Esophagus squamous epithelium (tissue), 5 donors: ENCODE data around the gene RNF208. TPM values are rescaled to one million over a fixed set of nuclear protein-coding genes. Genes with fewer than 3 reads are reported as not detected.

Experiments used
- DNase-seq: peaks from one replicate; lab custom pipeline; 2025; lab: John Stamatoyannopoulos, UW
- H3K27ac ChIP-seq, 4 donors: fragments of 200-600 bp; sonication (generic); one replicate each; pipeline ENCODE4 v1.5.1; 2016 to 2019; ENCODE audit warnings: mild to moderate bottlenecking in 1 of 4
- H3K27me3 ChIP-seq, 4 donors: fragments of 200-600 bp; sonication (generic); 1 replicate in 3 of 4; 2 replicates in 1 of 4; pipeline versions ENCODE4 v1.5.1 to v1.6.0; 2017 to 2021; ENCODE audit warnings: antibody characterized with exemption in 1 of 4
- H3K36me3 ChIP-seq, 3 donors: fragments of 200-600 bp; sonication (generic); one replicate each; pipeline ENCODE4 v1.5.1; 2016 to 2019
- H3K4me1 ChIP-seq, 3 donors: fragments of 200-600 bp; sonication (generic); one replicate each; pipeline ENCODE4 v1.5.1; 2017 to 2019
- H3K4me3 ChIP-seq, 4 donors: fragments of 200-600 bp; sonication (generic); 1 replicate in 3 of 4; 2 replicates in 1 of 4; pipeline ENCODE4 v1.5.1; 2016 to 2019; ENCODE audit warnings: mild to moderate bottlenecking in 2 of 4, moderate library complexity in 1 of 4
- H3K9me3 ChIP-seq, 3 donors: fragments of 200-600 bp; sonication (generic); one replicate each; pipeline ENCODE4 v1.5.1; 2016 to 2019
- POLR2A ChIP-seq, 4 donors: fragments of 450-650 bp; IDR thresholded peaks; one replicate each; pipeline ENCODE4 v1.6.1; 2017; ENCODE audit warnings: antibody characterized with exemption in 4 of 4, mild to moderate bottlenecking in 4 of 4, moderate library complexity in 3 of 4
- WGBS, 2 donors: methylation state at CpG; one replicate each; pipeline ENCODE4 v1.1.5; 2018; 5-methylcytosine and 5-hydroxymethylcytosine counted together
- intact Hi-C: fragments of 100-400 bp; cut with DNase I; formaldehyde crosslinking; loops from one replicate; pipeline ENCODE4 v1.15.0; 2022
- total RNA-seq, 4 donors: library from RNA; depleted of rRNA; stranded (reverse); fragments of >200 nt; gene quantifications; one replicate each; pipeline ENCODE4 v1.1.0, GENCODE V29; 2016
- TF ChIP-seq, protein P1 (sequence below), 6 experiments: fragments of 450-650 bp in 4 of 6; fragments of 200-600 bp in 2 of 6; sonication (generic) in 2 of 6; IDR thresholded peaks; one replicate each; pipeline ENCODE4 v1.5.1; 2016 to 2019; ENCODE audit warnings: antibody characterized with exemption in 6 of 6, mild to moderate bottlenecking in 4 of 6, moderate library complexity in 4 of 6
- donor health status: DM: yes; HTN: yes; CAD: no.

Gene RNF208
- total RNA-seq, 4 donors from 2014 or later = 2.3 to 3.2 (median 2.5) TPM

DNA sequence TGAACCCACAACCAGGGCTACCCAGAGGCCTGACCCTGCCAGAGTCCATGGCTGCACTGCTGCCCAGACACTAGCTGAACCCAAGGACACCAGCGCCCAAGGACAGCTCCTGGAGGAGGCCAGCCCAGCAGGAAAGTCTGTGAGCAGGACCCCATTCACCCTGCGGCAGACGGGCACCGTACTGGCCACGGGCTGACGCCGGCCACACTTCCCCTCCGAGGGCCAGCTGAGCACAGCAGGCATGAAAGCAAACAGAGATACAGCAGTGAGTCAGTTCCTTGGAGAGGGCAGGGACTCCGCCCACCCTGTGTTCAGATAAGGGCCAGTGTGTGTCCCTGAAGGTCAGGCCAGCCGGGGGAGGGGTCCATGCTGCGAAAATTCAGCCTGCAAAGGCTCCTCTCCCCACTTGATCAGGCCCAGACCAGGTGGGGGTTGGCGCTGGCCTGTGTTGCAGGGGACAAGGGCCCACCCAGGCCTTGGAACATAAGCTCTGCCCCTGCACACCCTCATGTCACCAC is 3.2 kb downstream of the RNF208 start:
- 69% methylated on average over 4 of the region's 12 CpGs; no CpG with 5 or more reads in 1 of the 2 donors for WGBS, 2 donors
- Histone ChIP-seq H3K4me1 (peaks cover 28 to 66% (median 33%) of the 10 kb centered on the region in 3 donors), H3K27ac (peak overlapping the region in 3 of 4 donors; percentile 83 to 92 (median 91)), H3K27me3 (no peaks in the 10 kb centered on the region), H3K9me3 (no peaks in the 10 kb centered on the region), H3K36me3 (peaks cover 0 to 29% (median 0%) of the 10 kb centered on the region in 3 donors), H3K4me3 (peak overlapping the region; percentile 37 to 66 (median 50))
- TF ChIP-seq, protein P1, sequence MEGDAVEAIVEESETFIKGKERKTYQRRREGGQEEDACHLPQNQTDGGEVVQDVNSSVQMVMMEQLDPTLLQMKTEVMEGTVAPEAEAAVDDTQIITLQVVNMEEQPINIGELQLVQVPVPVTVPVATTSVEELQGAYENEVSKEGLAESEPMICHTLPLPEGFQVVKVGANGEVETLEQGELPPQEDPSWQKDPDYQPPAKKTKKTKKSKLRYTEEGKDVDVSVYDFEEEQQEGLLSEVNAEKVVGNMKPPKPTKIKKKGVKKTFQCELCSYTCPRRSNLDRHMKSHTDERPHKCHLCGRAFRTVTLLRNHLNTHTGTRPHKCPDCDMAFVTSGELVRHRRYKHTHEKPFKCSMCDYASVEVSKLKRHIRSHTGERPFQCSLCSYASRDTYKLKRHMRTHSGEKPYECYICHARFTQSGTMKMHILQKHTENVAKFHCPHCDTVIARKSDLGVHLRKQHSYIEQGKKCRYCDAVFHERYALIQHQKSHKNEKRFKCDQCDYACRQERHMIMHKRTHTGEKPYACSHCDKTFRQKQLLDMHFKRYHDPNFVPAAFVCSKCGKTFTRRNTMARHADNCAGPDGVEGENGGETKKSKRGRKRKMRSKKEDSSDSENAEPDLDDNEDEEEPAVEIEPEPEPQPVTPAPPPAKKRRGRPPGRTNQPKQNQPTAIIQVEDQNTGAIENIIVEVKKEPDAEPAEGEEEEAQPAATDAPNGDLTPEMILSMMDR (IDR thresholded peaks at IDR 0.05) = no peak
- TF ChIP-seq POLR2A (IDR thresholded peaks at IDR 0.05) = no peak
- DNase-seq = no peak
- intact Hi-C loops = no loop called here

DNA sequence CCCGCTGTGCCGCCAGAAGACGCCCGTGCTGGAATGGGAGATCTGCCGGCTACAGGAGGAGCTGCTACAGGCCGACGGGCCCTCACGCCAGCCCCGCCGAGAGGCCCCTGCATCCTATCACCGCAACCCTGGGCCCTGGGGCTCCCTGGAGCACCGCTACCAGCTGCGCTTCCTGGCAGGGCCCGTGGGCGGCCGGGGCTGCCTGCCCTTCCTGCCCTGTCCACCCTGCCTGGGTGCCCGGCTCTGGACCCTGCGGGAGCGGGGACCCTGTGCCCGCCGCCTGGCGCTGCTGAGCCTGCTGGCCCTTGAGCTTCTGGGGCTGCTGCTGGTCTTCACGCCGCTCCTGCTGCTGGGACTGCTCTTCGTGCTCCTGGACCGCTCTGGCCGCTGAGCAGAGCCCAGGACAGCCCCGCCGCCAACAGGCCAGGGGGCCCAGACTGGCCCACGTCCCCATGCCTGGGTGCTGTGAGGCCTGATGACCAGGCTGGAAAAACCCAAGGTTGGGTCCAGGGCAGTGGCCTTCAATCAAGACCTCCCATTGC is 3.8 kb downstream of the RNF208 start:
- Histone ChIP-seq H3K9me3 (no peaks in the 10 kb centered on the region), H3K36me3 (peaks cover 0 to 29% (median 0%) of the 10 kb centered on the region in 3 donors), H3K4me3 (peak overlapping the region; percentile 37 to 66 (median 50)), H3K27ac (peak overlapping the region; percentile 83 to 92 (median 90)), H3K27me3 (no peaks in the 10 kb centered on the region), H3K4me1 (peaks cover 28 to 64% (median 31%) of the 10 kb centered on the region in 3 donors)
- TF ChIP-seq, protein P1 (IDR thresholded peaks at IDR 0.05) = no peak
- TF ChIP-seq POLR2A (IDR thresholded peaks at IDR 0.05) = no peak
- WGBS, 2 donors = 67% methylated on average over 2 of the region's 30 CpGs; no CpG with 5 or more reads in 1 of the 2 donors
- DNase-seq = no peak
- intact Hi-C loops = no loop called here

DNA sequence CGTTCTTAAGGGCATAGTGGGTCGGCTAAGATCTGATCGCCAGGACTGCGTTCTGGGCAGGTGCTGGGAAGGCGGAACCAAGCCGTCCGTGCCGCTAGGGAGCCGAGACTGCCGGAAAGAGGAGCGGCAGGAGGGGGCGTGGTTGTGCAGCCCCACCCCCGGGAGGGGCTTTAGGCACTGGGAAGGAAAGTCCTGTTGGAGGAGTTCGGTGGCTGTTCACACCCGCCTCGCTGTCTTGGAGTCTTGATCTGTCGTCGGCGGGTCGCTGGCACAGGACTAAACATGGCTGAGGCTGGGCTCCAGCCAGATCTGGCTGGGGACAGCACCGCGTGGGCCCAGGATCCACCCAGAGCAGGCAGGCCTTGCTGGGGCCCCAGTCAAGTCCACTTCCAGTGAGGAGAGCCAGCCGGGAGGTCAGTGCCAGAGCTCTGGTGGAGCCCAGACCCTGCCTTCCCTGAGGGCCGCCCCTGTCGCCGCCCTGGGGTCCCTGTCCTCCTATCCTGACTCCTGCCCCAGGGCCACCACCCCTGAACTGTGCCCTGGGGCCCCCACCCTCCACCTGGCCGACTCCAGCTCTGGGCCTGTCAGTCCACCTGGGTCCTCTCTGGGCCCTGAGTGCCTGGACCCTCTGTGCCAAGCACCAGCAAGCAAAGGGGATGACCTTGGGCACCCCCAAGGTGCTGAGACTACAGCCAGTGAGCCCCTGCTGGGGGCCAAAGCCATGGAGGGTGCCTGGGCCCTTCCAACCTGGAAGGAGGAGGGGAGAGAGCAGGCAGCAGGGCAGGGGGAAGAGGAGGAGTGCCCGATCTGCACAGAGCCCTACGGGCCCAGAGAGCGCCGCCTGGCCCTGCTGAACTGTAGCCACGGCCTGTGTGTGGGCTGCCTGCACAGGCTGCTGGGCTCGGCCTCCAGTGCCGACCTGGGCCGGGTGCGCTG is 4.5 kb downstream of the RNF208 start:
- Histone ChIP-seq H3K9me3 (no peaks in the 10 kb centered on the region), H3K27ac (peak overlapping the region; percentile 83 to 92 (median 90)), H3K4me1 (peaks cover 22 to 57% (median 25%) of the 10 kb centered on the region in 3 donors), H3K36me3 (peaks cover 0 to 29% (median 0%) of the 10 kb centered on the region in 3 donors), H3K4me3 (peak overlapping the region; percentile 37 to 66 (median 50)), H3K27me3 (no peaks in the 10 kb centered on the region)
- intact Hi-C loops = no loop called here
- 49% methylated on average over 9 of the region's 36 CpGs; no CpG with 5 or more reads in 1 of the 2 donors for WGBS, 2 donors
- no peak for DNase-seq
- TF ChIP-seq, protein P1 (IDR thresholded peaks at IDR 0.05) = peak in 2 of 6 experiments; percentile 11 to 15
- peak in 2 of 4 donors; percentile 50 to 70 for TF ChIP-seq POLR2A (IDR thresholded peaks at IDR 0.05)

DNA sequence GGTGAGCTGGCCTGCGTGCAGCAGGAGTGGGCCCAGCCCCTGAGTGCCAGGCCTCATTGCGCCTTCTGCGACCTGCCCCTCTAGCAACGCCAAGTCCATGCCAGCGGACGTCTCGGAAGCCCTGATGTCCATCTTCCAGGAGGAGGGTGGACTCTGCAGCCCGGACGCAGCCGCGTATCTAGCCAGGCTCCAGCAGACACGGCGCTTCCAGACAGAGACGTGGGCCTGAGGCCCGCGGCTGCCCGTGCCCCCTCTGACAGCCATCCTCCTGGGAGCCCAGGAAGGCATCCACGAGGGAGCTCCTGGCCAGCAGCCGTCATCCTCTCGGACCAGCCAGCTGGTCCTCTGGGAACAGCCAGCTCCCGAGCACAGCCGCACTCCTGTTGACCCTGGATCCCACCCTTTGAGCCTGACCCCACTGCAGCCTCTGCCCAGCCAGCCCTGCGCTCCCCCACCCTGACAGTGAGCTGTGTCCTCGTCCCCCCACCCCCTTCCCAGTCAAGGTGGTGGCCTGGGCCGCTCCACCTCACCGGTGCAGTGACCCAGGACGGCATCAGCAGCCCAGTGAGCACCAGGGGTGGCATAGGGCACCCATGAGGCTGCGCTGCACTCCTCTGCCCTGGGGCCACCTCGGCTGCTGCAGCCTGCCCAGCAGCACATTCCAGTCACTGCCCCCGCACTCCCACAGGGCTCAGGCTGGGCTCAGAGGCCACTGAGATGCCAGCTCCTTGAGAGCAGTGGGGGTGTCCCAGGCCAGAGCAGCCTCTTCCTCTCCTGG is 5.7 kb downstream of the RNF208 start:
- Histone ChIP-seq H3K36me3 (peaks cover 0 to 29% (median 0%) of the 10 kb centered on the region in 3 donors), H3K9me3 (no peaks in the 10 kb centered on the region), H3K4me3 (peak overlapping the region in 1 of 4 donors; percentile 51), H3K4me1 (peaks cover 16 to 49% (median 17%) of the 10 kb centered on the region in 3 donors), H3K27me3 (no peaks in the 10 kb centered on the region), H3K27ac (peak overlapping the region; percentile 83 to 92 (median 90))
- 70 to 96% methylated on average over 2 to 9 of the region's 30 CpGs for WGBS, 2 donors
- TF ChIP-seq POLR2A (IDR thresholded peaks at IDR 0.05) = no peak
- TF ChIP-seq, protein P1 (IDR thresholded peaks at IDR 0.05) = no peak
- intact Hi-C loops = no loop called here
- DNase-seq = no peak
